HepG2 (cell line): Measurements from ENCODE around the gene TARS3. TPM values are rescaled to one million over a fixed set of nuclear protein-coding genes. Genes with fewer than 3 reads are reported as not detected.

Source experiments
- CREM ChIP-seq, 2 experiments: sonication (generic) in 1 of 2; formaldehyde crosslinking in 1 of 2; IDR thresholded peaks; 2 replicates each; pipeline versions ENCODE4 v1.4.0 to v1.6.1; 2016 to 2020; ENCODE audit warnings: antibody characterized with exemption in 1 of 2, mild to moderate bottlenecking in 1 of 2, missing genetic modification reagents in 1 of 2
- PATZ1 ChIP-seq: sonication (generic); formaldehyde crosslinking; IDR thresholded peaks from 2 replicates; pipeline ENCODE4 v1.4.0; 2020; ENCODE audit warnings: missing genetic modification reagents
- PRDM10 ChIP-seq: sonication (generic); formaldehyde crosslinking; IDR thresholded peaks from 2 replicates; pipeline ENCODE4 v1.4.0; 2020; ENCODE audit warnings: low read depth, missing genetic modification reagents
- ZBTB21 ChIP-seq: sonication (generic); formaldehyde crosslinking; IDR thresholded peaks from 2 replicates; pipeline ENCODE4 v1.4.0; 2020; ENCODE audit warnings: missing genetic modification reagents
- ZFP91 ChIP-seq: sonication (generic); formaldehyde crosslinking; IDR thresholded peaks from 2 replicates; pipeline ENCODE4 v1.9.0; 2022; ENCODE audit warnings: missing genetic modification reagents, mild to moderate bottlenecking, borderline replicate concordance
- ZNF33B ChIP-seq: sonication (generic); formaldehyde crosslinking; IDR thresholded peaks from 2 replicates; pipeline ENCODE4 v1.5.1; 2020; ENCODE audit warnings: mild to moderate bottlenecking, missing genetic modification reagents
- ZNF407 ChIP-seq: sonication (generic); formaldehyde crosslinking; IDR thresholded peaks from one replicate; pipeline ENCODE4 v1.5.1; 2020; ENCODE audit warnings: mild to moderate bottlenecking, missing genetic modification reagents; ENCODE audit errors: not compliant biosample characterization
- ZNF512 ChIP-seq: sonication (generic); formaldehyde crosslinking; IDR thresholded peaks from 2 replicates; pipeline ENCODE4 v1.4.0; 2020; ENCODE audit warnings: mild to moderate bottlenecking, missing genetic modification reagents
- ZNF652 ChIP-seq: IDR thresholded peaks from 2 replicates; pipeline ENCODE4 v1.6.1; 2016; ENCODE audit warnings: low read depth, borderline replicate concordance
- polyA plus RNA-seq, 8 experiments: library from polyadenylated mRNA; depleted of rRNA in 3 of 8; stranded (reverse) in 7 of 8; unstranded in 1 of 8; fragments of >200 nt; fragmentation: Illumina TruSeq in 4 of 8; extraction: Trizol in 4 of 8; gene quantifications; 2 replicates each; pipeline versions ENCODE4 v1.2.1 to v1.2.3, GENCODE V29; 2011 to 2016; ENCODE audit warnings: low read depth in 4 of 8, missing spikeins in 1 of 8, mixed read lengths in 1 of 8; ENCODE audit not compliant: insufficient read depth in 1 of 8
- total RNA-seq, 5 experiments: library from RNA; depleted of rRNA; stranded (reverse); fragments of >200 nt; fragmentation: Illumina TruSeq; extraction: Trizol; gene quantifications; 2 replicates each; pipeline ENCODE4 v1.2.3, GENCODE V29; 2016; ENCODE audit warnings: low read depth in 1 of 5

Gene TARS3
- total and polyA plus RNA-seq, 2 of the 13 experiments (the other 11 are each of a cell fraction or from before 2014, with no cell fraction given), result 4.1 to 11.7 TPM

GRCh38 chr15:101615986-101616848, 108.1 kb downstream of the TARS3 start (continued):
- TF ChIP-seq ZFP91, result peak; percentile 53
- no peak for TF ChIP-seq PATZ1 (CRISPR knock-in tag)
- peak; percentile 82 for TF ChIP-seq PRDM10 (CRISPR knock-in tag)
- TF ChIP-seq ZNF407 (CRISPR knock-in tag), result peak; percentile 33
- no peak for TF ChIP-seq ZBTB21 (CRISPR knock-in tag)
- TF ChIP-seq CREM (IDR thresholded peaks at IDR 0.05), result peak; percentile 54; the same call in 1 of the 2 replicates
- TF ChIP-seq CREM (CRISPR knock-in tag; IDR thresholded peaks at IDR 0.05), result no peak
- no peak for TF ChIP-seq ZNF652 (CRISPR knock-in tag)
- TF ChIP-seq ZNF512 (CRISPR knock-in tag), result no peak
- TF ChIP-seq ZNF33B (CRISPR knock-in tag), result no peak
